HG02798 (cell line): ENCODE data around the gene C2orf81.
A peak's percentile ranks its signal among the peaks of the same experiment; 100 is the strongest.
"Not testable (repeated sequence)": the region's sequence is repeated elsewhere in the genome, so short reads cannot be mapped to it uniquely, and the experiment has no call there.

ENCODE experiments used
- ATAC-seq: cut with Tn5 transposase; IDR thresholded peaks from one replicate; pipeline ENCODE4 v1.9.1; 2021; ENCODE audit warnings: mild to moderate bottlenecking; ENCODE audit not compliant: unreplicated experiment, poor library complexity

C2orf81 gene

DNA sequence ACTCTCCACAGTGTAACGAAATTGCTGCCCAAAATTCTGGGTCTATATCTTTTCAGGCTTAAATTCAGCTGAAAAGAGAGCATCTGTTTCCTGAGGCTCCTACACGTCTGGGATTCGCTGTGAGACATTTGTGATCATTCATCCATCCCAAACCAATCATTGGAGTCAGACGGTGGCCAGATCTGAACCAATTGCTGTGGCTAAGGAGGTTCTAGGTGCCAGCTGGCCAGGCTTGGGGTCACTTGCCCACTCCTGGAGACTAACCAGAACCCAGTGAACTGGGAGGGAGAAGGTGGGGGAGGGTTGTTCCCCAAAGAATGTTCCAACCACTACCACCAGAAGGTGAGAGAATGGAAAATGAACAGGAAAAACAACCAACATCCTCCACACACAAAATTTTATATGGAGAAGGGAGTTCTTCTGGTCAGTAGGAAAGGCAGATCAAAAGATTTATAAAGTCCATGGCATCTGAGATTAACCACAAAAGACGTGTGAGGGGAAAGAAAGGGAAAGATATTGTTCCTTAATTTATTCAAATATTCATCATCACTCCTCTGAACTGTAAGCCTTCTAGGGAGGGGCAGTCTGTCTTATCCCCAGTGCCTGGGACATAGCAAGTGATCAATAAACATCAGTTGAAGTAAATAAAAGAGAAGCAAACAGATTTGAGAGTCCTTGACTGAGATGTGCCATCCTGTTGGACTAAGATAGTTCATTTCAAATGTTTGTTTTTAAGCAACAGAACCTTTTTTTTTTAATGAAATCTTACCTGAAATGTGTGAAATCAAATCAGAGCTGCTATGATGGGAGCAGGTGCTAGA, 23.3 kb upstream of the C2orf81 start:
- no peak for ATAC-seq

- not testable (repeated sequence) for ATAC-seq
Observed at GRCh38 chr2:74442483-74443297, 21.3 kb upstream of the C2orf81 start.

DNA sequence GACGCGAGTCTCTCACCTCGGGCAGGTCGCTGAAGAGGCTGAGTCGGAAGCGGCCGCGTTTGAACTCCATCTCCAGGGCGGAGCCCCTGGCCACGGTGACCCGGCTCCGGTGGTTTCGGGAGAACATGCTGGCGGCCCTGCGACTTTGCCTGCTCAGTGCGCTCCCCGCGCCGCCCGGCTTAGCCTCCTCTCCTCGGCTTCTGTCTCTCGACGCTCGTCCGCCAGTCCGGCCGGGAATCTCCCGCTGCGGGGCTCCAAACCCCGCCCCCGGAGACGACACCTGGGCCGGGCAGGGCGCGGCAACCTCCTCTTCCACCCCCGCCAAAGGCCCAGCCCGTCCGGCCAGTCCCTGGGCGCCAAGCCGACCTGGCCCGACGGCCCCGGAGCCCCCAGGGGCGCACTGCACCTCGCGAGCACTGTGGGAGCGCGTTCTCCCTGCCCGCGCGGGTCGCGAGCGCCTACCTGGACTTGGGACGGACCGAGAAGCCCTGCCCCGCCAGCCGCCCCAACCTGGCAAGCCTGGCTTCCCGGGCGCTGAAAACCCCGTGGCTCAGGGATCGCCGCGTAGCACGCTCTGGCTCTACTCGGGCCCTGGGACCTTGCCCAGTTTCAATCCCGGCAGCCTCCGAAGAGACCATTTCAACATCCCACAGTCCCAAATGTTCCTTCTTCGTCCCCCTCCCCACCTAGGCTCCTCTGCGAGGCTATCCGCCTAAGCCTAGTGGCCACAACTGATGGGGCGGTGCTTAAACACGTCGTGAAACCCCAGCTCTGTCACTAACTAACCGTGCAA, 20.5 kb upstream of the C2orf81 start, which contains the start of gene RTKN:
Gene RTKN (minus strand): TSS at position 248 of the 793 bp plus-strand sequence. CDS start 121 bp downstream, at position 127.
- peak; percentile 16 for ATAC-seq

DNA sequence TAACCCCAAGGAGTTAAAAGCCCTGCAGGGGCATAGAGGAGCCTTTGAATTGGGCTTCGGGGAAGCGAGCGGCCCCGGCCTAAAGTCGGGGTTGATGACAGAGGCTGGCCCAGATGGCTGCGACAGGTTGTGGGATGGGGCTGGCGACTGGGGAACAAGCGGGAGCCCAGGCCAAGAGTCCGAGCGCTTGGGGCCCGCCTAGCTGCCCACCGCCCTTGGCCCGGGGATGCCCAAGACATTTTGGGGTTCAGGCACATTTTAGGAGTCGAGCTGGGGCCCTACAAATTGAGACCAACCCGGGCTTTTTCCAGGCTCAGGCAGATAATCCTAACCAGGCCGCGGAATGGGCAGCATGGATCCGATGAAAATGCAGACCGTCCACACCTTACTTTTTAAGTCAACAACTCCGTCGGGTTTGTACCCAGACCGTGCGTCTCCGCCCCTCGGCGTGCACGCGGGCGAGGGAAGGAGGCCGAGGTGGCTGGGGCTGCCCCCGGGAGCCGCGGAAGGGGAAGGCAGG, 19.8 kb upstream of the C2orf81 start:
- ATAC-seq, result no peak

GRCh38 chr2:74440378-74441169, 19.2 kb upstream of the C2orf81 start:
- peak; percentile 94 for ATAC-seq

DNA sequence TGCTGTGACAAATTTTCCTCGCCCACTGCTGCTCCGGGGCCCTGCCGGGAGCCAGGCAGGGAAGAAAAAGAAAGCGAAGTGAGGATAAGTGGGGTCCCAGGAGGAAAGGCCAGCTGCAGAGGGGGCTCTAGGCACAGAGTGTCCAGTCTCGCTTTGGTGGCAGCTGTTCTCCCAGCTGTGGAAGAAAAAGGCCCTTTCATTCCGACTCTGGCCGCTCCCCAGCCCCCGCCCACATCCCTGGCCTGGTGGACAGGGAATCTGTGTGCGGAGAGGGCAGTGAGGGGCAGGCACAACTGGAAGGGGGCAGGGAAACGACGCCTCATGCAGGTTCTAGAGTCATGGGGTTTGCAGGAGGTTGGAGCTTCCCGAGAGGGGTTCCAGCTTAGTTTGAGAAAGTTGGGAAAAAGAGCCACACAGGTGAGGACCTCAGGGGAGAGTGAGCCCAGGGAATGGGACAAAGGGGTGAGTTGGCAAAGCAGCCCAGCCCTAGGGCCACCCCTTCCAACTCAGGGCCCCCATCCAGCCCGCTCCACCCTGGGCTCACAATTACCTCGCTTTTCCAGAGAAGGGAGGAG, 18.5 kb upstream of the C2orf81 start:
- no peak for ATAC-seq

GRCh38 chr2:74439373-74439772, 18.0 kb upstream of the C2orf81 start:
- ATAC-seq, result no peak

GRCh38 chr2:74438248-74438647, 16.8 kb upstream of the C2orf81 start:
- no peak for ATAC-seq

GRCh38 chr2:74436848-74437695, 15.7 kb upstream of the C2orf81 start:
- no peak for ATAC-seq

- ATAC-seq, result no peak
Observed at GRCh38 chr2:74436111-74436805, 14.8 kb upstream of the C2orf81 start.

DNA sequence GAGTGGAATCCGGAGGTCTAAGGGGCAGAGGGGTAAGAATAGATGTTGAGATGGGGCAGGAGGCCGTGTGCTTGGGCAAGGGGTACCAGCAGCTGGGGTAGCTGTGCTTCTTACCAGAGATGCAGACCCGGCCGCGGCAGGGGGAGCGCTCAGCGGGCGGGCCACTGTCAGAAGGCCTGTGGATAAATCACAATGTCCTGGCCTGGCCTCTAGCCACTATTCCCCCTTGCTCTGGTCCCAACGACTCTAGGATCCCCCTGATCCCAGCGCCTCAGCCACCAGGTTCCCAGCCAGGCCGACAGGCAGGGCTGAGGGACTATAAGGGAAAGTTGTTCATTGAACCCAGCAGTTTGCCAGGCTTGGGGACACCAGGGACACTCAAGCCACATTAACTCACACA, 9.1 kb upstream of the C2orf81 start:
- ATAC-seq, result no peak

DNA sequence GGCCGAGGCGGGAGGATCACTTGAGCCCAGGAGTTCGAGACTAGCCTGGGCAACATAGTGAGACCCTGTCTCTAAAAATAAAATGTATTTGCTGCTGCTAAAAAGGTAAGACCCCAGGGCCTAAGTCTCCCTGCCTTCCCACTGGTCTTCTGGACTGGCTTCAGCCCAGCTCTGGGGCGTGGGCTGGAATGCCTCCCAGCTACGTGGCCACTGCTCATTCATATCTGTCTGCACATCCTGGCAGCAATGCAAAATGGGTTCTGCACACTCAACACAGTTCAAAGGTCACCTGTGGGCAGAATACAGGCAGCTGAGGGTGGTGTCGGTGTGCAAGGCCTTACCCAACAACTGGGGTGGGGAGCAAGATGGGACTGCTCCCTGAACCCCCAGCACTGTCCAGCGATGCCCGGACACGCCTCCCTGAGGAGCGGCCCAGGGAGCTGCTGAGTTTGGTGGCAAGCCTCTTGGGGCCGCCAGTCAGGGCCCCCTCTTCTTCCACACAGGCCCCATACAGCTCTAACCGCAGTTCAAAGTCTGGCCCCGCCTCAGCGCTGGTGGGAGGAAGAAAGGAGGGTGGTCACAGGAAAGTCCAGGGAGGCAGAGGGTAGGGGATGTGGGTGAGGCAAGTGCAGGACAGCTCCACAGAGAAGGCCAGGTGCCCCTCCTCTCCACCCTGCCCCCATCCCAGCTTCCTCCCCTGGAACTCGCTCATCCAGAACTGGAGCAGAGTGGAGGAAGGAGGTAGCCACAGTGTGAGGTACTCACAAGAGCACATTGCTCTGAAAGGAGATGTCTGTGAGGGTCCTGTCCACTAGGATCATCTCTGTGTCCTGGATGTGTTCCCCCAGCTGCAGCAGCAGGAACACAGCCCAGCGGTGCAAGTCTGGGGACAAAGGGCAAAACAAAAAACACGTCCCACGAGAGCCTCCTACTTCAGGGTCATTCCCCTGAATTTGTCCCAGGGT, 8.3 kb upstream of the C2orf81 start:
- ATAC-seq, result no peak

DNA sequence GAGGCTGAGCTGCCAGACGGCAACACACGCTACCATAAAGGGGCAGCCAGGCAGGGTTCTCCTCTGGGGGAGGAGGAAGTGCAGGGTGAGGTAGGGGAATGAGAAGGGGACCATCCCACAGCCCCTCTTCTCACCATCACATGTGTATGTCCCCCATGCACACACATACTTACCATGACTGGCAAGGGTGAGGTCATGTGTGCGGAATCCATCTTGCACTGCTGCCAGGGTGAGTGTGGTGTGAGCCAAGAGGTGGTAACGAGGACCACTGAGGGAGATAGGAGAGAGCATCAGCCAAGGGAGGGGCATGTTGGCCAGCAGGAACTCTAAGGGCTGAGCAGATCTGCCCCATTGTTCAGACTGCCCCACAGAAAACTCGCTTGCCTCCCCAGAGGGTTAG, 7.3 kb upstream of the C2orf81 start:
- no peak for ATAC-seq

DNA sequence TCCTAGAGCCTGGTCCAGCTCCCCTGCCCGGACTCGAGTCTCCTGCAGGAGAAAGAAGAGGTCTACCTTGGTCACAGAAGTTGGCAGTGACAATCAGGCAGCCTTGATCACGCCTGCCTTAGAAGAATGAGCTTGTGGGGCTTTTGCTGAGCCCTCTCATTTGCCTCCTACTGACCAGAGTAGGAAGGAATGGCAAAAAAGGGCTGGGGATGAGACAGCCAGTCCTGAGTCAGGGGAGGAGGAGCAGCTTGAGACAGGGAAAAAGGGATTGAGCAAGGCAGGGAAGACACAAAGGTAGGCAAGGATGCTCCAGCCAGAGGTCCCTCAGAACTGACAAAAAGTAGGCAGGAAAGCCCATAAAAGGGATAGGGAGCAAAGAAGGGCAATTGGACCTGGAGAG, 6.1 kb upstream of the C2orf81 start:
- ATAC-seq, result no peak

DNA sequence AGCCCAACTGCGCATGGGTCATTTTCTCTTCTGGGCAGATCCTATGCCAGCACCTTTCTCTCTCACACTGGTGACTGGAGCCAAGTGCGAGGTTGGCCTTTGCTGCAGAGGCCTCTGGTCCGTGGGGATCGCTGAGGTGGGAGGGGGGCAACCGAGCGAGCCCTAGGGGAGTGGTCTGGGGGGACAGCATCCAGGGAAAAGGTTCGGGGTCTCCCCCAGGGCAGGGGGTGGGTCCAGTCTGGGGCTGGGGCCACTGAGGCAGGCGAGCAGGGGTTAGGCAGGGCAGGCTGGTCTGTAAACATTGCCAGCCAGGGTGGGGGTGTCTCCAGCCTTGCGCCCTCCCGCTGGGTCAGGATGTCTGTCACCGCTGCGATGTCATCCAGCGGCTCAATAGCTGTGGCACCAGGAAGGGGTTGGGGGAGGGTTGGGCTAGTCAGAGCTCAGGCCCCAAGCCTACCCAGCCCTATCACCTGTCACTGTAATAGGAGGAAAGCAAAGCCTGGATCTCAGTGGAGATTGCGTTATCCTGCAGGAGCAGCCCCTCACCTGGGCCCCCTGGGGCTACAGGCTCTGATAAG, 4.9 kb upstream of the C2orf81 start:
- no peak for ATAC-seq

DNA sequence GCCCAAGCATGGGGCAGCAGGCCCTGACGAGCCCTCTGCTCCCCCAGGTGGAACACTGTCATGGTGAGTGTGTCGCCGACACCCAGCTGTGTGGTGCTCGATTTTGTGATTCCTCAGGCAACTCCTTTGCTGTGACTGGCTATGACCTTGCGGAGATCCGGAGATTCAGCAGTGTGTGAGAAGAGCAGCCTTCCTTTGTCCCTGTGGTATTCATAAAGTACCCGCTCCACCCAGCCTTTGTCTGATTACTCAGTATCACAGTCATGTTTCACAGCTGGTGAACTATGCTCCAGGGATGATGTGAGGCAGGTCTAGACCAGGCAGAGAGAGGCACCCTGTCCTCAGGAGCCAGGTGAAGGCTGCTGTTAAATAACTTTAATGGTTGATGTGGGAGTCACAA, 4.1 kb upstream of the C2orf81 start:
- ATAC-seq, result no peak
